ENCODE results near the gene BCKDK. TPM values are rescaled to one million over a fixed set of nuclear protein-coding genes. Genes with fewer than 3 reads are reported as not detected.

The BCKDK gene
- total RNA-seq, 1 donor from 2014 or later: 50.9 TPM

DNA sequence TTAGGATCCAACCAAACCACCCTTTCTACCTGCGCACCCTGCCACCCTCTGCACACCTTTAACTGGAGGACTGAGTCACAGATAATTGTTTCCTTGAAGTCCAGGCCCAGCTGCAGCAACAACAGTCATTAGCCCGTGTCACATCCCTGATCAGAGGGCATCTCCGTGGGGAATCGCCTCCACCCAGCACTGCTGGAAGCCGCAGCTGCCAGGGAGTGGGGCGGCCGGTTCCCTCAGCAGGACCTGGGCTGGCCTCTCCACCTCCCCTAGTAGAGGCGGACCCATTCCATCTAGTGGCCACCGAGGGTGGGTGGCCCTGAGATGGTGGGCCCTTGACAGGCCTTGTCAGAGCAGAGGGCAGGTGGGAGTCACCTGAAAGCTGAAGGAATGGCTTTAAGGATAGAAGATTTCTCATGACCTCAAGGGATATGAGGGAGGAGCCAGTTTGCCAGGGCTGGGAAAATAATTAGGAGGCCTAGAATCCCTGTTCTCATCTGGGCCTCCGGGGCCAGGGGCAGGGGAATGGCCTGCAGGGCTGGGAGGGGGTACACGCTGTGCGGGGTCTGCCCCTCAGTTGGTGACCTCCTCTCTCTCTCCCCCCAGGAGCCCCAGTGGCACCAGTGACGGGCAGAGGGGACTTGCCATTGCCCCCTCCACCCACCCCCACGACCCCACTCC lies 25.7 kb upstream of the BCKDK start:
- TF ChIP-seq, protein P1, sequence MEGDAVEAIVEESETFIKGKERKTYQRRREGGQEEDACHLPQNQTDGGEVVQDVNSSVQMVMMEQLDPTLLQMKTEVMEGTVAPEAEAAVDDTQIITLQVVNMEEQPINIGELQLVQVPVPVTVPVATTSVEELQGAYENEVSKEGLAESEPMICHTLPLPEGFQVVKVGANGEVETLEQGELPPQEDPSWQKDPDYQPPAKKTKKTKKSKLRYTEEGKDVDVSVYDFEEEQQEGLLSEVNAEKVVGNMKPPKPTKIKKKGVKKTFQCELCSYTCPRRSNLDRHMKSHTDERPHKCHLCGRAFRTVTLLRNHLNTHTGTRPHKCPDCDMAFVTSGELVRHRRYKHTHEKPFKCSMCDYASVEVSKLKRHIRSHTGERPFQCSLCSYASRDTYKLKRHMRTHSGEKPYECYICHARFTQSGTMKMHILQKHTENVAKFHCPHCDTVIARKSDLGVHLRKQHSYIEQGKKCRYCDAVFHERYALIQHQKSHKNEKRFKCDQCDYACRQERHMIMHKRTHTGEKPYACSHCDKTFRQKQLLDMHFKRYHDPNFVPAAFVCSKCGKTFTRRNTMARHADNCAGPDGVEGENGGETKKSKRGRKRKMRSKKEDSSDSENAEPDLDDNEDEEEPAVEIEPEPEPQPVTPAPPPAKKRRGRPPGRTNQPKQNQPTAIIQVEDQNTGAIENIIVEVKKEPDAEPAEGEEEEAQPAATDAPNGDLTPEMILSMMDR (IDR thresholded peaks at IDR 0.05; ENCODE audit: insufficient read depth, low read length, poor library complexity, severe bottlenecking): no peak
- peaks cover 5% of the 10 kb centered on the region for H3K36me3 ChIP-seq (ENCODE audit: control insufficient read depth, insufficient read depth, low read length)

DNA sequence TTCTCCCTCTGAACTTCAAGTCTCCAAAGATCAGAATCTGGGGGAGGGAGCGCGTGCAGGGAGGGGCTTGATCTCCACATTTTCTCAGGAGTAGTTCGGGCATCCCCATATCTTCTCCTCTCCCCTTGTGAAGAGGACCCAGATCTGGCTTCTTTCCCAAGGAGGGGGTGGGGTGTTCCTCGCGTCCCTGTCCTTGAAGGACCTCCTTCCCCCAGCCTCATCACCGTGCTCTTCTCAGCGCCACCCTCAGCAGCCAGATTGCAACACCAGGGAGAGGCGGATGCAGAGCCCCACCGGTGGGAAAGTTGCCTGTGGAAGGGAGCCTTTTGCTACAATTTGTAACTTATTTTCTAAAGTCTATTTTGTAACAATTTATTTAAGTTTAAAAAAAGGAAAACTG lies 25.1 kb upstream of the BCKDK start:
- Histone ChIP-seq H3K4me3 (ENCODE audit: low read depth, low read length) (no peak overlapping the region), H3K27me3 (ENCODE audit: control insufficient read depth, insufficient read depth, low read length) (no peaks in the 10 kb centered on the region), H3K36me3 (ENCODE audit: control insufficient read depth, insufficient read depth, low read length) (peaks cover 3% of the 10 kb centered on the region)
- DNase-seq (ENCODE audit: low read depth): no peak
- TF ChIP-seq, protein P1 (IDR thresholded peaks at IDR 0.05; ENCODE audit: insufficient read depth, low read length, poor library complexity, severe bottlenecking): no peak

More for the DNA sequence above, 25.7 kb upstream of the BCKDK start:
- H3K4me3 ChIP-seq (ENCODE audit: low read depth, low read length): no peak overlapping the region
- H3K27me3 ChIP-seq (ENCODE audit: control insufficient read depth, insufficient read depth, low read length): no peaks in the 10 kb centered on the region
- DNase-seq (ENCODE audit: low read depth): no peak

DNA sequence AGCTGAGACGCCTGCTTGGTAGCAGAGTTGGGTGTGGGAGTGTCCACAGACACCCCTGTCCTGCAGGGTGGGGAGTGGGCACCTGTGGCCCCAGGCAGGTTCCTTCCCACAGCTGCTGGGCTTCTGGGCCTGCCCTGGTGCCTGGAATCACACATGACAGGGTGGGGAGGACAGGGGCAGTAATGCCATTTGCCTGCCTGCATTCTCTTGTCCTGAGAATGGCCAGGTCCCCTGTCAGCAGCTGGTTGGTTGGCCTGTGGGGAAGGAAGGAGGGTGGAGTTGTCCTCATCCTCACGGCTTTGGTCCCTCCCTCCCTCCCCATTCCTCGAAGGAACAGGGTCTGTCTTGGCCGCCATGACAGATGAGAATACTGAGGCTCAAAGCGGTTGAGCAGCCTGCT lies 24.6 kb upstream of the BCKDK start:
- no peak for DNase-seq (ENCODE audit: low read depth)
- H3K4me3 ChIP-seq (ENCODE audit: low read depth, low read length): no peak overlapping the region
- no peaks in the 10 kb centered on the region for H3K27me3 ChIP-seq (ENCODE audit: control insufficient read depth, insufficient read depth, low read length)
- H3K36me3 ChIP-seq (ENCODE audit: control insufficient read depth, insufficient read depth, low read length): peaks cover 3% of the 10 kb centered on the region
- TF ChIP-seq, protein P1 (IDR thresholded peaks at IDR 0.05; ENCODE audit: insufficient read depth, low read length, poor library complexity, severe bottlenecking): no peak

DNA sequence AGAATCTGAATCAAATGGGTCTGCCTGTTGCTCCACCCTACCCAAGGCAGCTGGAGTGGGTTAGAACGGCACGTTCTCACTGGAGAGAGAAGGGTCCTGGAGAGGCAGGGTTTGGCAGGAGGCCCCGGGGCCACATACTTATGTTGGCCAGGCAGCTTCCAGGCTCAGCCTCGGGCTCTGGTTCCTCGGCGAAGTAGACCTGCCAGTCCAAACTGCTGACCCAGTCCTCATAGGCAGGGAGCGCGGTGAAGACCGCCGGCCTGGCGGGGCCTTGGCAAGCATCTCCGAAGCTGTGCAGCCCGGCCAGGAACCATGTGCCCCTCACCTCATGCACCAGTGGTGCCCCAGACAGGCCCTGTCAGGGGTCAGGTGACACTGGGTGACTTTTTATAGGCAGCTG lies 24.2 kb upstream of the BCKDK start:
- peaks cover 3% of the 10 kb centered on the region for H3K36me3 ChIP-seq (ENCODE audit: control insufficient read depth, insufficient read depth, low read length)
- TF ChIP-seq, protein P1 (IDR thresholded peaks at IDR 0.05; ENCODE audit: insufficient read depth, low read length, poor library complexity, severe bottlenecking): no peak
- no peak overlapping the region for H3K4me3 ChIP-seq (ENCODE audit: low read depth, low read length)
- no peak for DNase-seq (ENCODE audit: low read depth)
- no peaks in the 10 kb centered on the region for H3K27me3 ChIP-seq (ENCODE audit: control insufficient read depth, insufficient read depth, low read length)

DNA sequence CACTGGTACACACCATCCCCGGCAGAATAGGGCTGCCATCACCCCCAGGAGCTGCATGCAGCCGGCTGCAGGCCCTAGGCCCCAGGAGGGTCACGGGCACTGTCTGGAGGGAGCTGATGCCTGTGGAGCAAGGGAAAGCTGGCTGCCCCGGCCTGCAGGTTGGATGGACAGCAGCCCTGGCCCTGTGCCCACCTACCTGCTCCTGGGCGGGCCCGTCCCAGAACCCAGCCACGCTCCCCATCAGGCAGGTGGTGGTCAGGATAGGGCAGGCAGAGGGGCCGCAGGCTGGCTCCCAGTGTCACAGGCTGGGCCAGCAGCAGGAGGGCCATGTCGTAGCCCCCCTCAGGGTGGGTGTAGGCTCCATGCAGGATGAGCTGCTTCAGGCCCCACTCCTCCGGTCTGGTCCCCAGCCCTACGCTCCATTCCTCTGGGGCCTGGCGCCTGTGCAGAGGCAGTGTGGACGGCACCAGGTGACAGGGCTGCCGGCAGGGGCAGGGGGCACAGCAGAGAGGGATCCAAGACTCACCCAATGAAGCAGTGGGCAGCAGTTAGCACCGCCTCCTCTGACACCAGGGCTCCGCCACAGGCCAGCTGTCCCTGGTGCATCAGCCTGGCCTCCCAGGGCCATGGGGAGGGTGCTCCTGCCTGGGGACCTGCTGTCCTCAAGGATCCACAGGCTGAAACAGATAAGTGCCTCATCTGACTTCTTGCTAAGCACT lies 23.4 kb upstream of the BCKDK start:
- TF ChIP-seq, protein P1 (IDR thresholded peaks at IDR 0.05; ENCODE audit: insufficient read depth, low read length, poor library complexity, severe bottlenecking): no peak
- H3K4me3 ChIP-seq (ENCODE audit: low read depth, low read length): no peak overlapping the region
- H3K36me3 ChIP-seq (ENCODE audit: control insufficient read depth, insufficient read depth, low read length): peaks cover 3% of the 10 kb centered on the region
- H3K27me3 ChIP-seq (ENCODE audit: control insufficient read depth, insufficient read depth, low read length): no peaks in the 10 kb centered on the region
- no peak for DNase-seq (ENCODE audit: low read depth)

All from kidney epithelial cell (primary cell).